NCI-H2029 (cell line): ENCODE measurements around the gene LMO1.

ENCODE experiments used
- DNase-seq: peaks from one replicate; lab custom pipeline; 2025; lab: John Stamatoyannopoulos, UW

The LMO1 gene

GRCh38 chr11:8205566-8205965, 58.1 kb downstream of the LMO1 start:
- DNase-seq: no peak

- no peak for DNase-seq
Measured at GRCh38 chr11:8204596-8204995, 59.1 kb downstream of the LMO1 start.

- no peak for DNase-seq
Measured at GRCh38 chr11:8204025-8204424, 59.7 kb downstream of the LMO1 start.

GRCh38 chr11:8203414-8203715, 60.3 kb downstream of the LMO1 start:
- DNase-seq: no peak

GRCh38 chr11:8202516-8203413, 60.9 kb downstream of the LMO1 start:
- DNase-seq: no peak

GRCh38 chr11:8201644-8202365, 61.9 kb downstream of the LMO1 start:
- no peak for DNase-seq

GRCh38 chr11:8199676-8200075, 64.0 kb downstream of the LMO1 start:
- no peak for DNase-seq

- no peak for DNase-seq
Measured at GRCh38 chr11:8196749-8197148, 66.9 kb downstream of the LMO1 start.

- no peak for DNase-seq
Measured at GRCh38 chr11:8194956-8195355, 68.7 kb downstream of the LMO1 start.

- DNase-seq: no peak
Measured at GRCh38 chr11:8192896-8193209, 70.8 kb downstream of the LMO1 start.

- peak; percentile 24 for DNase-seq
Measured at GRCh38 chr11:8192016-8192895, 71.4 kb downstream of the LMO1 start.

GRCh38 chr11:8190431-8190830, 73.2 kb downstream of the LMO1 start:
- DNase-seq: no peak

GRCh38 chr11:8186429-8186828, 77.2 kb downstream of the LMO1 start:
- no peak for DNase-seq

- no peak for DNase-seq
Measured at GRCh38 chr11:8183111-8183510, 80.6 kb downstream of the LMO1 start.

GRCh38 chr11:8180469-8180868, 83.2 kb downstream of the LMO1 start:
- no peak for DNase-seq

GRCh38 chr11:8178297-8178696, 85.4 kb downstream of the LMO1 start:
- DNase-seq: no peak

GRCh38 chr11:8177136-8177535, 86.5 kb downstream of the LMO1 start:
- DNase-seq: no peak
